IPS-18c (cell line): ENCODE data around the gene MAPK7.
"Not testable (repeated sequence)": the region's sequence is repeated elsewhere in the genome, so short reads cannot be mapped to it uniquely, and the experiment has no call there.

Experiments
- H3K4me3 ChIP-seq: 2 replicates; pipeline ENCODE4 v1.7.0; 2013; ENCODE audit warnings: low read depth, mild to moderate bottlenecking, low read length, moderate library complexity; ENCODE audit not compliant: insufficient read depth
- H3K9me3 ChIP-seq: one replicate; pipeline ENCODE4 v1.6.1; 2013; ENCODE audit warnings: mild to moderate bottlenecking, low read length, moderate library complexity; ENCODE audit not compliant: control insufficient read depth, insufficient read depth

MAPK7 gene

GRCh38 chr17:19341211-19341631 is 37.1 kb upstream of the MAPK7 start:
- Histone ChIP-seq H3K4me3 (no peak overlapping the region), H3K9me3 (no peaks in the 10 kb centered on the region)

GRCh38 chr17:19341641-19342610 is 36.4 kb upstream of the MAPK7 start:
- no peaks in the 10 kb centered on the region for H3K9me3 ChIP-seq
- no peak overlapping the region for H3K4me3 ChIP-seq

- H3K4me3 ChIP-seq: no peak overlapping the region
Measured at GRCh38 chr17:19342611-19343255, 35.6 kb upstream of the MAPK7 start.

GRCh38 chr17:19343256-19343630 is 35.1 kb upstream of the MAPK7 start:
- H3K9me3 ChIP-seq: no peaks in the 10 kb centered on the region
- H3K4me3 ChIP-seq: no peak overlapping the region

More at GRCh38 chr17:19342611-19343255, 35.6 kb upstream of the MAPK7 start:
- no peaks in the 10 kb centered on the region for H3K9me3 ChIP-seq

- no peak overlapping the region for H3K4me3 ChIP-seq
- H3K9me3 ChIP-seq: no peaks in the 10 kb centered on the region
Measured at GRCh38 chr17:19343671-19344151, 34.6 kb upstream of the MAPK7 start.

- no peaks in the 10 kb centered on the region for H3K9me3 ChIP-seq
- H3K4me3 ChIP-seq: no peak overlapping the region
Measured at GRCh38 chr17:19344311-19345066, 33.8 kb upstream of the MAPK7 start.

GRCh38 chr17:19345067-19345460 is 33.2 kb upstream of the MAPK7 start:
- H3K9me3 ChIP-seq: no peaks in the 10 kb centered on the region
- H3K4me3 ChIP-seq: no peak overlapping the region

GRCh38 chr17:19345486-19346350 is 32.6 kb upstream of the MAPK7 start:
- Histone ChIP-seq H3K4me3 (no peak overlapping the region), H3K9me3 (no peaks in the 10 kb centered on the region)

- H3K9me3 ChIP-seq: no peaks in the 10 kb centered on the region
- no peak overlapping the region for H3K4me3 ChIP-seq
Measured at GRCh38 chr17:19346351-19347255, 31.7 kb upstream of the MAPK7 start.

- H3K4me3 ChIP-seq: no peak overlapping the region
- H3K9me3 ChIP-seq: no peaks in the 10 kb centered on the region
Measured at GRCh38 chr17:19347323-19348080, 30.8 kb upstream of the MAPK7 start.

- Histone ChIP-seq H3K9me3 (no peaks in the 10 kb centered on the region), H3K4me3 (no peak overlapping the region)
Measured at GRCh38 chr17:19348081-19348650, 30.1 kb upstream of the MAPK7 start.

- H3K4me3 ChIP-seq: no peak overlapping the region
- no peaks in the 10 kb centered on the region for H3K9me3 ChIP-seq
Measured at GRCh38 chr17:19348806-19349205, 29.5 kb upstream of the MAPK7 start.

- H3K4me3 ChIP-seq, H3K9me3 ChIP-seq: not testable (repeated sequence)
Measured at GRCh38 chr17:19353401-19353800, 24.9 kb upstream of the MAPK7 start.

GRCh38 chr17:19354748-19355147 is 23.6 kb upstream of the MAPK7 start:
- H3K9me3 ChIP-seq: no peaks in the 10 kb centered on the region
- no peak overlapping the region for H3K4me3 ChIP-seq

GRCh38 chr17:19357351-19357750 is 20.9 kb upstream of the MAPK7 start:
- H3K9me3 ChIP-seq: no peaks in the 10 kb centered on the region
- no peak overlapping the region for H3K4me3 ChIP-seq
